Bronchial epithelial cell (primary cell): Measurements from ENCODE around the gene U2AF1L4. TPM values are rescaled to one million over a fixed set of nuclear protein-coding genes. Genes with fewer than 3 reads are reported as not detected.

Experiments used
- DNase-seq: peaks from one replicate; pipeline ENCODE4 v3.0.0-alpha.2; 2010; ENCODE audit warnings: low read depth
- FAIRE-seq: peaks from 2 replicates; lab custom pipeline; 2011; peaks lifted over from hg19 to GRCh38; lab: Jason Lieb, UNC
- H3K27me3 ChIP-seq: 2 replicates; pipeline ENCODE4 v1.5.1; 2011; ENCODE audit warnings: low read length; ENCODE audit not compliant: control insufficient read depth, insufficient read depth
- H3K36me3 ChIP-seq: 2 replicates; pipeline ENCODE4 v1.5.1; 2011; ENCODE audit warnings: low read length; ENCODE audit not compliant: control insufficient read depth, insufficient read depth
- H3K4me3 ChIP-seq: 2 replicates; pipeline ENCODE4 v1.5.1; 2011; ENCODE audit warnings: mild to moderate bottlenecking, low read depth, low read length, control low read depth
- CTCF ChIP-seq: IDR thresholded peaks from 2 replicates; pipeline ENCODE4 v1.5.1; 2011; ENCODE audit warnings: mild to moderate bottlenecking, moderate library complexity, low read length, control low read depth, inconsistent platforms; ENCODE audit not compliant: insufficient read depth, severe bottlenecking
- total RNA-seq: library from RNA; depleted of rRNA; stranded (reverse); fragments of >200 nt; gene quantifications from 2 replicates; pipeline ENCODE4 v1.2.1, GENCODE V29; 2014

Gene U2AF1L4
- total RNA-seq, 1 donor from 2014 or later: 14.7 TPM

- H3K36me3 ChIP-seq: no peaks in the 10 kb centered on the region
- FAIRE-seq (no peak), DNase-seq (no peak)
- H3K4me3 ChIP-seq: no peak overlapping the region
- H3K27me3 ChIP-seq: no peaks in the 10 kb centered on the region
- no peak for TF ChIP-seq CTCF
Measured at GRCh38 chr19:35712567-35713505, 32.4 kb downstream of the U2AF1L4 start.

- no peaks in the 10 kb centered on the region for H3K27me3 ChIP-seq
- DNase-seq (no peak), FAIRE-seq (no peak)
- H3K4me3 ChIP-seq: no peak overlapping the region
- TF ChIP-seq CTCF: no peak
- H3K36me3 ChIP-seq: no peaks in the 10 kb centered on the region
Measured at GRCh38 chr19:35710784-35711723, 34.2 kb downstream of the U2AF1L4 start.

GRCh38 chr19:35708391-35708790 lies 36.8 kb downstream of the U2AF1L4 start:
- Histone ChIP-seq H3K36me3 (no peaks in the 10 kb centered on the region), H3K4me3 (no peak overlapping the region), H3K27me3 (no peaks in the 10 kb centered on the region)
- peak; percentile 17 for DNase-seq
- TF ChIP-seq CTCF: no peak
- no peak for FAIRE-seq

- no peak for TF ChIP-seq CTCF
- DNase-seq (peak; percentile 49), FAIRE-seq (no peak)
- Histone ChIP-seq H3K27me3 (no peaks in the 10 kb centered on the region), H3K4me3 (no peak within 1 kb of the TSS), H3K36me3 (no peaks in the 10 kb centered on the region)
Measured at GRCh38 chr19:35704218-35704617, 41.0 kb downstream of the U2AF1L4 start, which contains the start of gene ZBTB32. TSS of gene ZBTB32 (plus strand) at chr19:35704558. CDS start at chr19:35714627, 10,069 bp downstream.

- no peak for FAIRE-seq
Measured at GRCh38 chr19:35703343-35703742, 41.9 kb downstream of the U2AF1L4 start.

More at GRCh38 chr19:35703343-35703742, 41.9 kb downstream of the U2AF1L4 start:
- Histone ChIP-seq H3K4me3 (no peak overlapping the region), H3K27me3 (no peaks in the 10 kb centered on the region), H3K36me3 (no peaks in the 10 kb centered on the region)
- DNase-seq: no peak
- no peak for TF ChIP-seq CTCF
